Rectal smooth muscle tissue (tissue), 1 donor: ENCODE data around the gene TAS1R2.

Experiments
- H3K27ac ChIP-seq: one replicate; pipeline ENCODE4 v1.7.0; 2013; ENCODE audit warnings: low read depth, low read length, inconsistent platforms
- H3K27me3 ChIP-seq: one replicate; pipeline ENCODE4 v1.7.0; 2013; ENCODE audit warnings: low read length; ENCODE audit not compliant: control insufficient read depth, insufficient read depth
- H3K36me3 ChIP-seq: one replicate; pipeline ENCODE4 v1.7.0; 2013; ENCODE audit warnings: low read length; ENCODE audit not compliant: control insufficient read depth, insufficient read depth
- H3K4me1 ChIP-seq: one replicate; pipeline ENCODE4 v1.7.0; 2013; ENCODE audit warnings: low read length; ENCODE audit not compliant: control insufficient read depth, insufficient read depth
- H3K4me3 ChIP-seq: one replicate; pipeline ENCODE4 v1.7.0; 2013; ENCODE audit warnings: low read length
- H3K9ac ChIP-seq: one replicate; pipeline ENCODE4 v1.7.0; 2013; ENCODE audit warnings: low read length

TAS1R2 gene

DNA sequence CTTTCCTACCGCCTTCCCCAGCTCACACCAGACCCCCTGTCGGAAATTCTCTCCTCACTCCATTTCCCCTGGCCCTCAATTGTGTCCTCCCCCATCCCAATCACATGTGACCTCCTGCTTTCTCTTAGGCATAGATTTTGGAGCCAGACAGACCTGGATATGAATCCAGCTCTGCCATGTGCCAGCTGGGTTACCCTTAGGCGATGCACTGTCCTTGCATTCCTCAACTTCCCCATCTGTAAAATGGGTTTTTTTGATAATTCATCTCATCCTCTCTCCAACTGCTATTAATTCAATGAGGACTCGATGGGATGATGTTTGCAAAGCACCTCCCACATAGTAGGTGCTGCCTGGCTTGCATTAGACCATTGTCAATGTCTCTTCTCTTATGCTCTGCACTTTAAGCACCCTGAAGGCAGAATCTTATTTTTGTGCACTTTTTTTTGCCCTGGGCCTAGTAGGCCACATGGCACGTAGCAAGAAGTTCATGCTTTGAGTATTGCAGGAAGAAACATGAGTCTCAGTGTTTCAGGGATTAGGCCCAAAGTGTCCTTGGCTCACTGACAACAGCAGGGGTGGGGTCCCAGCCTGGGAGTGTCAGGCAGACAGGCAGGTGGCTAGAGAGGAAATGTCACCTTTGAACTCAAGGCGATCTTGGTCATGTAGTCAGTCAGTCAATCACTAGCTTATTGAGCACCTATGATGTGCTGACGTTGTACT, 47.6 kb downstream of the TAS1R2 start:
- H3K4me1 ChIP-seq = no peaks in the 10 kb centered on the region
- H3K9ac ChIP-seq = no peak overlapping the region
- H3K27me3 ChIP-seq = peaks cover 9% of the 10 kb centered on the region
- no peak overlapping the region for H3K4me3 ChIP-seq
- no peaks in the 10 kb centered on the region for H3K36me3 ChIP-seq
- no peak overlapping the region for H3K27ac ChIP-seq

DNA sequence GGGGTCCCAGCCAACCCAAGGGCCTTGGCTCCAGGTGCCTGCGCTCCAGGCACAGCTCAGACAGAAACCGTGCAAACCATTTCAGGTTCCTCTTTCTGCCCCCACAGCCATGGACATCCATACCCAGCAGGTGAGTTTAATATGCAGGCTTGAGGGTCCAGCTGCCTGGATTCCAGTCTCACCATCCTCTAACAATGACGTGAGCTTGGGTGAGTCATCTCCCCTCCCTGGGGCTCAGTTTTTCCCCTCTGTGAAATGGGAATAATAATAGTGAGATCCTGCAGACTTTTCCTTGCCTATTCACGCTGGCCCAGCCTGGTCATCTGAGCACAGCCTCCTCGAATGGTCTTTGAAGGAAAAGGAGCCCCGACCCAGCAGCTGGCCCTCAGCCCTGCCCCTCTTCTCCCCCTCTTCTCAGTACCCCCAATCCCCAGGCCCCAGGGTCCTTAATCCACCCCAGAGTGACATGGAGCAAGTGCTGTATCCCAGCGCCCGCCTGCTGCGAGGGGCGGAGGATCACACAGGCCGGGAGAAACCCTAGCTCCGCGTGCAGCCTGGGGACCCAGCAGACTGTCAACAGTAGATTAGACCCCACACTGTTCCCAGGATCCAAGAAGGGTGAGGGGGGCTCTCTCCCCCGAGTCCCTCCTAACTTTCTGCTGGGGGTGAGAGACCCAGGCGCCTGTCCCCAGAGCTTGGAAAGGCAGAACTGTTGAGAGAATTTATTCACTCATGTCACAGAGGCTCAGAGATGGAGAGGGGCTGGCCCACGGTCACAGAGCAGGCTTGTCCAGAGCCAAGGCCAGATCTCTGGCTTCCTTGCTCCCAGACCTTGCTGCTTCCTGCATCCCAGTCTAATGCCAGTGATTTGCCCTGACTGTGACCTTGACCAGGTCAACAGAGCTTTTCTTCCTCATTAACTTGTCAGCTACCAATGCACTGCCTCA, 49.2 kb downstream of the TAS1R2 start:
- Histone ChIP-seq H3K36me3 (no peaks in the 10 kb centered on the region), H3K4me1 (no peaks in the 10 kb centered on the region), H3K9ac (no peak overlapping the region), H3K27me3 (peaks cover 9% of the 10 kb centered on the region), H3K4me3 (no peak overlapping the region), H3K27ac (no peak overlapping the region)

DNA sequence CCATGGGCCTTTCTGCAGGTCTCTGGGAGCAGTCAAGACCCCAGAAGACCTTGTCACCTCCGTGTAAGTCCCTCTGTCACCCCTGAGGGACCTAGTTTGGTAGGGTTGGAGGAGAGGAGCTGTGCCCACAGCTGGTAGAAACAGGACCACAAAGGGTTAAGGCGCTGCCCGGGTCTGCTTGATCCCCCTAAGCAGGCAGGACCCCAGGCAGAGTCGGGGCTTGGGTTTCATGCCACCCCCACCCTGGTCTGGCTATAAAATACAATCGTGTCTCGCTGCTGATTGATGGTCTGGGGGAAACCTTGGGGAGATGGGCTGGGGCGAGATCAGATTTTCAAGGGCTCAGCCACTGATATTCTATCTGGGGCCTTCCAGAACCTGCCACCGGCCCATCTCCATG, 50.9 kb downstream of the TAS1R2 start:
- Histone ChIP-seq H3K9ac (no peak overlapping the region), H3K4me1 (peaks cover 4% of the 10 kb centered on the region), H3K4me3 (no peak overlapping the region), H3K27me3 (peaks cover 9% of the 10 kb centered on the region), H3K36me3 (no peaks in the 10 kb centered on the region), H3K27ac (no peak overlapping the region)

DNA sequence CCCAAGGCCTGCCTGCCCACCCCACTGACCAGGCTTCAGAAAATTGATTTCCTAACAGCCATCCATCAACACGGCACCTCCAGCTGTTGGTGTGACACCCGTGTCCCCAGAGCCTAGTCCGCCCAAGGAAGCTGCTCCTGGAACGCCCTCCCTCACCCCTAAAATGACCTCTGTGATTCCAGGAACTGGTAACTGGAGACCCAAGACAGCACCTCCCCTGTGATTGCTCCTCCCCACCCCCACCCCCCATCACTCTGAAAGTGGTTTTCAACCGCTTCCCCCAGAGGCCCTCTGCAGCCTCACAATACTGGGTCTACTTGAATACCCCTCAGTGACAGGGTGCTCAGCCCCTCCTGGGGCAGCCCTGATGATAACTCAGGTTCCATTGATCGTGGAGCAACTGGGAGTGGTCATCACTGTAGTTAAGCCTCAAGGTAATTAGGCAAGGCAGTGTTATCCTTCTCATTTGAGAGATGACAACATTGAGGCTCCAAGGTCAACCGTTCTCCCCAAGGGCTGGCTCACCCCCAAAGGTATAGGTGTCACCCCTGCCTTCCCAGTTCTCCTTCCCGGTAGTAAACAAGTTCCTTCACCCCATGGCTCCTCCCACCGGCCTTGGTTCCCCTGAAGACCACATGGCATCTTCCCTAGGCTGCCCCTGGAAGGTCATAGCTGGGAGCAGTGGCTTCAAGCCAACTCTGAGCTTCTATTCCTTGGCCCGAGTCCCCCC, 52.0 kb downstream of the TAS1R2 start:
- no peak overlapping the region for H3K27ac ChIP-seq
- peaks cover 4% of the 10 kb centered on the region for H3K4me1 ChIP-seq
- H3K36me3 ChIP-seq = no peaks in the 10 kb centered on the region
- no peak overlapping the region for H3K9ac ChIP-seq
- peaks cover 9% of the 10 kb centered on the region for H3K27me3 ChIP-seq
- no peak overlapping the region for H3K4me3 ChIP-seq

DNA sequence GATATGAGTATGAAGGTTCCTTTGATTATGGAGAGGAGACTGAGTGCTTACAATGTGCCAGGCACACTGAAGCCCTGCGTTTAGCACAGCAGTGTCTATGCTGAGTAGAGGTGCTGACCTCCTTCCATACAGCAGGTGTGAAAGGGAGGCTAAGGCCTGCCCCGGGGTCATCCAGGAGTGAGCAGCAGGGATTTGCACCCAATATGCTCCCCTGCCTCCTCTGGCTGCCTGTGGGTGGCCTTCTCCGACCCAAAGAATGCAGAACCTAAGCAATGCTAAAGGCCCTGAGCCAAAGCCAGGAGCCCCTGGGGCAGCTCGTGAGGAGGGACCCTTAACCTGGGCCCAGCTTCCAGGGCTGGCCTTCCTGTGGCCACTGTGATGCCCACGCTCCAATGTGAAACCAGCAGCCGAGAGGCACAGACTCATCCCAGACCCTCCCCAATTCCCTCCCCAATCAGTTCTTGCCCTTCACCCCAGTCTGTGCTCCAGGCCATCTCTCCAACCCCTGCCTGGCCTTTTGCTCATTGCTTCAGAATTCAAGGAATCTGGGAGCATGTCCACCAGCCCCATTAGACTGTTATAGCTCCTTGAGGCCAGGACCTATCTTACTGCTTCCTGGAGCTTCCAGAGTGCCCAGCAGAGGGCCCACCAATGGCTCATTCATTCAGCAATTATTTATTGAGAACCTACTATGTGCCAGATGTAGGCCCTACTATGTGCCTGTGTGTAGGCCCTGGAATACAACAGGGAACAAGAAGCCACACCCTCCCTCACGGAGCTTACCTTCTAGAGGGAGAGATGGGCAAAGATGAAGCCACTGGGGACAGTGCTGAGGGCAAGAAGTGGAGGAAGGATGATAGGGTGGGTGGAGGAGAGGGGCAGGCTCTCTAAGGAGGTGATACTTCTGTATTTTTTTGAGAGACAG, 53.3 kb downstream of the TAS1R2 start:
- H3K36me3 ChIP-seq = no peaks in the 10 kb centered on the region
- H3K27ac ChIP-seq = no peak overlapping the region
- peaks cover 4% of the 10 kb centered on the region for H3K4me1 ChIP-seq
- H3K4me3 ChIP-seq = no peak overlapping the region
- peaks cover 9% of the 10 kb centered on the region for H3K27me3 ChIP-seq
- no peak overlapping the region for H3K9ac ChIP-seq

DNA sequence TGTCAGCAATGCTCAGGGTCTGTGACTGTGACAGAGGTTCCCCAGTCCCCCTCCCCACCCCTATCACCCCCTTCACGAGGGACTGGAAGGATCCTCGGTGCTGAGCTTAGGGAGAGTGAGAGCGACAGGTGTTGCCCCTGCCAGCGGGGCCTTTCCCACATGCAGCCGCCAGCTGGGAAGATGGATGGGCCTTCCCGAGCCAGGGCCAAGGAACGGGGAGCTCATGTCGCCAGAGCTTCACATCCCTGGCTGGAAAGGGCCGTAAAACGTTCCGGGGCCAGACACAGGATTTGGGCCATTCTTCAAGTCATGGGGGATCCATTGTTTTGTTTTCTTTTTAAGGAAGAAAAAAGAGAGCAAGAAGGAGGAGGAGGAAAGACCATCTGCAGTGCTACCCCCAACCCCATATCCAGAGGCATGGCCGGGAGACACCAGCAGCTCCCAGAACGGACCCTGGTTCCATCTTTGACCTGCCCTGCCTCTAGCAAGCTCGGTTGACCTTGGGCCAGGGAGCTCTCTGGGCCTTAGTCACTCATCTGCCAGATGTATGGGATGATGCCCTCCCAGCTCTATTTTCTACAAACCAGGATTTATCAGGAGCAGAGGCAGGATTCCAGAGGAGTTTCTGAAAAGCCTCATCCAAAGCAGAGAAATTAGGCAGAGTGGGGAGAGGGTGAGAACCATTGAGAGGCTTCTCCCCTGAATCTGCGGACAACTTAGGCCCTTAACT, 54.1 kb downstream of the TAS1R2 start:
- Histone ChIP-seq H3K9ac (no peak overlapping the region), H3K4me3 (no peak overlapping the region), H3K27me3 (peaks cover 9% of the 10 kb centered on the region), H3K27ac (no peak overlapping the region), H3K4me1 (peaks cover 4% of the 10 kb centered on the region), H3K36me3 (no peaks in the 10 kb centered on the region)

DNA sequence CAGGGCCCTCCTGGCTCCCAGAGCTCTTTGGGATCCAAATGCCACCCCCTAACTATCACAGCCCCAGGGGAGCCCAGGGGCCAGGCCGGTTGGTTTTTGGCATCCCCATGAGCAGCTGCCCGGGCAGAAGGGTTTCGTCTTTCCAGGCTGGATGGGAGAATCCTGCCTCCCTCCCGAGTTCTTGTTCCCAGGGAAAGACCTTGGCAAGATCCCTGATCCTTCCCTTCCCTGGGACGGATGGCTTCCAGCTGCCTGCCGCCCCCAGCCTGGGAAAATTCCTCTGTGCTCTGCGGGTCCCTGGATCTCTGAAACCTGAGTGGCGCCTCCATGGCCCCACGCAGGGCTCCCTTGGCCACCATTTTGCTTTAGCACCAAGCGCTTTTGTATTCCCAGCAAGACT, 55.6 kb downstream of the TAS1R2 start:
- H3K27me3 ChIP-seq = peaks cover 11% of the 10 kb centered on the region
- no peaks in the 10 kb centered on the region for H3K36me3 ChIP-seq
- no peak overlapping the region for H3K27ac ChIP-seq
- H3K4me3 ChIP-seq = no peak overlapping the region
- peaks cover 4% of the 10 kb centered on the region for H3K4me1 ChIP-seq
- no peak overlapping the region for H3K9ac ChIP-seq

DNA sequence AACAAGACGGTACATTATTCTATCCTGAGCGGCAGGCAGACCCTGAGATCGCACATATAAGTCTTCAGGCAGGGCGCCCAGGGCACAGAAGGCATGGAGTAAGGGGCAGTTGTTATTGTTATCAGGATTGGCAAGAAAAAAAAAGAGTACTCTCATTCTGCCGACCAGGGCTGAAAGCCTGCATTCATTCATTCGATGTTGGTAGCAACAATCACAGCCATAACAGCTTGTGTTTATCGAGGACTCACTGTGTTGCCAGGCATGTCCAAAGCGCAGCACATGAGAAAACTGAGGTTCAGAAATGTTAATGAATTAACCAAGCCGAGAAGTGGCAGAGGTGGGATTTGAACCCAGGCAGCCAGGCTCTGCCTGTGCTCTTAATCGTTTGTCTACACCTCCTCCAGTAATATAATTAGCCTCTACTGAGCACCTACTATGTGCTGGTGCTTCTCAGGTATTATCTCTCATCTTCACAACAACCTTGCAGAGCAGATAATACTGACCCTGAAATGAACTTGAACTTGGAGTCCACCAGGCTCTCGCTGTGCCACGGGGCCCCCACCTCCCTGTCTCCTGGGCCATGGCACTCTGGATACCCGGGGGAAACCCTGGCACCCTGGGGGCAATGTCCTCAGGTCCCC, 56.2 kb downstream of the TAS1R2 start:
- no peak overlapping the region for H3K4me3 ChIP-seq
- peaks cover 9% of the 10 kb centered on the region for H3K27me3 ChIP-seq
- H3K27ac ChIP-seq = no peak overlapping the region
- H3K4me1 ChIP-seq = peaks cover 4% of the 10 kb centered on the region
- H3K9ac ChIP-seq = no peak overlapping the region
- H3K36me3 ChIP-seq = no peaks in the 10 kb centered on the region

DNA sequence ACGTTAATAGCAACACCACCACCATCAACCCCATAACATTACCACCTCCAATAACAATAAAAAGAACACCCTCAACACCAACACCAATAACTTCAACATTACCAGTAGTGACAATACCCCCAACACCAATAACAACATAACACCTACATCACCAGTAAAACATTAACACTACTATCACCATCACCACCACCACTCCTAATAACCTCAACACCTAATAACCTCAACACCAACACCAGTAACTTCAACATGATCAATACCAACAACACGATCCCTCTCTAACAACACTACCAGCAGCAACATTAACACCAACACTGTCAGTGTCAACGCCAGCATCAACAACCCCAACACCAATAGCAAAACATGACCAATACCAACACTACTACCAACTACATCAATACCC, 57.2 kb downstream of the TAS1R2 start:
- Histone ChIP-seq H3K27ac (no peak overlapping the region), H3K36me3 (no peaks in the 10 kb centered on the region), H3K27me3 (peaks cover 5% of the 10 kb centered on the region), H3K9ac (no peak overlapping the region), H3K4me1 (peaks cover 4% of the 10 kb centered on the region), H3K4me3 (no peak overlapping the region)

DNA sequence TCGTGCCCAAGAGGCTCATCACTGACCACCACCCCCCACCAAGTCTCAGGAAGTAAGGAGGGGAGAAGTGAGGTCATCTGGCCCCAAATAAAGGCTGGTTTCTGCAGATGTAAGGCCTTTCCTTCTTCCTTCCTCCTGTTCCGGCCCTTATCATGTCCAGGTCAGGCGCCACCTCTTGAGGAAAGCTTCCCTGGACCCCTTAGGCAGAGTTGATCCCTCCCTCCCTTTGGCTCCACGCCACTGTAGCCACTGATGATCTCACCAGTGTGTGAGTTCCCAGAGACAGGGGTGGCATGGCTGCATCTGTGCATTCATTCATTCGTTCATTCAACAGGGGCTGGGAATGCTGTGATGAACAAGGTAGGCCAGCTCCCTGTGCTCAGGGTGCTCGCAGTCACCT, 59.2 kb downstream of the TAS1R2 start:
- Histone ChIP-seq H3K36me3 (no peaks in the 10 kb centered on the region), H3K4me1 (peaks cover 4% of the 10 kb centered on the region), H3K9ac (no peak overlapping the region), H3K27me3 (peaks cover 2% of the 10 kb centered on the region), H3K4me3 (no peak overlapping the region), H3K27ac (no peak overlapping the region)

DNA sequence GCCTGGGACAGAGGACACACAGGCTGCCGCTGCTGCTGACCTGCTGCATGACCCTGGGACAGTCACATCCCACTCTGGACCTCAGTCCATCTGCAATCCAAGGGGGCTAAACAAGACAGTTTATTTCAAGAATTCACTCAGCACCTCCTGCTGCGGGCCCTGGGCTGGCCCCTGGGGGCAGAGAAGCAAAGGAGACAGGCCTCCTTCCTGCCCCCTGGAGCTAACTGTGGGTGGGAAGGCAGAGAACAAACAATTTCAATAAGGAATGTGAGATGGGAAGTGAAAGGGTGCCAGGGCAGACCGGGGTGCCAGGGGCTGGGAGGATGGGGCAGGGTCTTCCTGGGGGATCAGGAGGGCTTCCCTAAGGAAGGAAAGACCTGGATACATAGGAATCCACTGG, 60.0 kb downstream of the TAS1R2 start:
- no peak overlapping the region for H3K9ac ChIP-seq
- H3K27me3 ChIP-seq = peaks cover 2% of the 10 kb centered on the region
- no peaks in the 10 kb centered on the region for H3K36me3 ChIP-seq
- H3K4me1 ChIP-seq = peaks cover 4% of the 10 kb centered on the region
- no peak overlapping the region for H3K27ac ChIP-seq
- no peak overlapping the region for H3K4me3 ChIP-seq
